HG03457 (cell line): ENCODE results near the gene DLX3.

Experiments
- ATAC-seq: cut with Tn5 transposase; IDR thresholded peaks from one replicate; pipeline ENCODE4 v1.9.1; 2021; ENCODE audit warnings: moderate number of reproducible peaks; ENCODE audit not compliant: unreplicated experiment

Gene DLX3

DNA sequence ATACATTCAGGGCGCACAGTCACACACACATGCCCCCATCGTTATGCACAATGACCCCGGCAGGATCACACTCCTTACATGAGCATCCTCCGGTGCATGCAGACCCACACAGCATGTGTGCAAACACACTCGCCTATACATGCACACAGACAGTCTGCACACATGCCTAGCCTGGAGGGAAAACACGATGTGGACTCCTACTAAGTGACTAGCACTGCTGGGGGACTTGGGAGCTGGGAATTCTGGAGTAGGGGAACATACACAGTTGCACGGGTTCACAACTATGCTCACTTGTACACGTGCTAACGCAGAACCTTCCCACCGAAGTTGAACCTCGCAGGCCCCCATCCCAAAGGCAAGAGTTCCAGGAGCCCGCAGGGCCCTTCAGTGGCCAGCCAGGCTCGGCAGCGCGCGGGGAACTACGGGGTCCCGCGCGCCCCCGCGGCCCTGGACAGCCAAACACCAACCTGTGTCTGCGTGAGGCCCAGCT, 2.0 kb downstream of the DLX3 start:
- no peak for ATAC-seq

DNA sequence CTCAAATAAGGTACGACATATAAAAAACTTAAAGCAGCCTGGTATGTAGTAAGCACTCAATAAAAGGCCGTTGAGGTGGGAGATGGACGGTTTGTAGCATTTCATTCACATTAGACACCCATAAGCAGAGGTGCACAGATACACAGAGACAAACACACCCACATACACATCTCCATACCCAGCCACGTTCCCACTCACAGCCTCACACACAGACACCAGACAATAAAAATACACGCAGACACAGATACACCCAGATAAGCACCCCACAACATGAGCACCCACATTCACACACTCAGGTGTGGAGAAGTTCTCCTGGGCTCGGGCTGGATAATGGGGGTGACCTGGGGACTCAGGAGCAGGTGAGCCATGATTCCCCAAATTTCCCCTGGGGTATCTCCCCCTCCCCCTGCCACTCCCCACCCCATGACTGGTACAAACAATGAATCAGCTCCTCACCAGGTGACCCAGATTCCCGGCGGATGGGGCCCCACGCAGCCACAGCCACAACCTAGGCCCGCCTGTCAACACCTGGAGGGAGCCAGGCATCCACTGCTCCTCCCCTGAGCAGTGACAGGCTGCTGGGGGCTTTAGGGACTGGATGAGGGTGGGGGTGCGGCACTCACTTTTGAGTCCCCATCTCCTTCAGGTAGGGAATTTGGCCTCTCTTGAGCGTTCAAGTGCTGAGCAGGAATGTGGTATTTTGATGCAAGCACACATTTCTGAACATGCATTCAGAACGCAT, 2.7 kb downstream of the DLX3 start:
- ATAC-seq = no peak

GRCh38 chr17:49991409-49991808, 3.6 kb downstream of the DLX3 start:
- no peak for ATAC-seq

GRCh38 chr17:49990921-49991320, 4.1 kb downstream of the DLX3 start:
- no peak for ATAC-seq

DNA sequence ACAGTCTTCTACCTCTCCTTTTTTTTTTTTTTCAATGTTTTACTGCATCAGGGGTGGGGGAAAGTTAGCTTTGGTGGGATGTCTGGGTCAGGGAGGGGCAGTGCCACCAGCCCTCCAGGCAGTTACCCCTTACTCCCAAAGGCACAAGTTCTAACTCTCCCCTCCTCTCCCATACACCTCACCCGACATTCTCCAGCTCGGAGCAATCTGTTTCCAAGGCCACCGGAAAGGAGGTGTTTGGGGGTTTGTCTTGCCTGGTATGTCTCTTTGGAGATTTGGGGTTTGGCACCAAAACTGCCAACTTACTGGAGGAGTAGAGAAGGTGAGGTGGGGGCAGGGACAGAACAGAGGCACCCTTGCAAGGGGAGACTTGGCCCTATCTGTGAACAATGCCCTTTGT, 4.7 kb downstream of the DLX3 start:
- ATAC-seq = no peak

GRCh38 chr17:49989518-49989880, 5.5 kb downstream of the DLX3 start:
- ATAC-seq = no peak

- no peak for ATAC-seq
Observed at GRCh38 chr17:49987681-49988441, 7.2 kb downstream of the DLX3 start.

GRCh38 chr17:49987290-49987585, 7.8 kb downstream of the DLX3 start:
- no peak for ATAC-seq

DNA sequence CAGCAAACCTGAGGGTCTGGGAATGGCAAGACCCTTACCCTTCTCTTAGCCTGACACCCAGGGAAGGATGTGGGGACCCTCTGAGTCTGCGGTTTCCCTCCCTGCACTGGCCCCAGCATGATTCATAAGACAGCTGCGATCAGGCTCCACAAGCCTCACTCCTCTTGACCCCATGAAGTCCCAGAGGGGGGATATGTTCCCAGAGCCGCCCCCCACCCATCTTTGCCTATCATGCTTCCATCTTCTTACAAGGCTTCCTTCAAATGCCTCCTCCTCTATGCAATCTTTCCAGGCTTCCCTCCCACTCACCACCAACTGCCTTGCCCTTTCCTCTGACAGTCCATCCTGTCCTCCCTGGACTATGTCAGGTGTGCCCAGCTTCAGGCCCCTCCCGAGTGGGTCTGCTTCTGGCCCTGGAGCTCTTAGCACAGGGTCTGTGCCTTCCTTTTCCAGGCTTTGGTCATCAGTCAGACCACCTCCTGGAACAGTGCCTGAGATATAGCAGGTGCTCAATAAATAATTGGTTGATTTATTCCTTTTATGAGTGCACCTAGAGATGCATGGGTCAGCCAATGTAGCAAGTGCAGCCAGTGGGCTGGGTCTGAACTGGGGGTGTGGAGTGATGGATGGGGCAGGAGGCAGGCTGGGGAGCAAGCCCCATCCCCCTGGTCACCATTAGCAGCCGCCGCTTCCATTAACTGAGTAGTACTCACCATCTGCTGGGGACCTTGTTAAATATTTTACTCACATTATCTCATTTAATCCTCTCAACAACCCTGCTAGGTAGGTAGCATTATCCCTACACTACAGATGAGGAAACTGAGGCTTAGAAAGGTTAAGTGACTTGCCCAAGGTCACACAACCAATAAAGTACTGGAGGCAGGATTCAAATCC, 8.4 kb downstream of the DLX3 start:
- ATAC-seq = no peak

GRCh38 chr17:49985310-49985990, 9.6 kb downstream of the DLX3 start:
- no peak for ATAC-seq

- ATAC-seq = no peak
Observed at GRCh38 chr17:49984776-49985175, 10.2 kb downstream of the DLX3 start.

- no peak for ATAC-seq
Observed at GRCh38 chr17:49984283-49984682, 10.7 kb downstream of the DLX3 start.

GRCh38 chr17:49980703-49981197, 14.3 kb downstream of the DLX3 start:
- ATAC-seq = no peak

GRCh38 chr17:49979748-49980479, 15.1 kb downstream of the DLX3 start:
- ATAC-seq = no peak

GRCh38 chr17:49978501-49978900, 16.5 kb downstream of the DLX3 start:
- ATAC-seq = no peak

DNA sequence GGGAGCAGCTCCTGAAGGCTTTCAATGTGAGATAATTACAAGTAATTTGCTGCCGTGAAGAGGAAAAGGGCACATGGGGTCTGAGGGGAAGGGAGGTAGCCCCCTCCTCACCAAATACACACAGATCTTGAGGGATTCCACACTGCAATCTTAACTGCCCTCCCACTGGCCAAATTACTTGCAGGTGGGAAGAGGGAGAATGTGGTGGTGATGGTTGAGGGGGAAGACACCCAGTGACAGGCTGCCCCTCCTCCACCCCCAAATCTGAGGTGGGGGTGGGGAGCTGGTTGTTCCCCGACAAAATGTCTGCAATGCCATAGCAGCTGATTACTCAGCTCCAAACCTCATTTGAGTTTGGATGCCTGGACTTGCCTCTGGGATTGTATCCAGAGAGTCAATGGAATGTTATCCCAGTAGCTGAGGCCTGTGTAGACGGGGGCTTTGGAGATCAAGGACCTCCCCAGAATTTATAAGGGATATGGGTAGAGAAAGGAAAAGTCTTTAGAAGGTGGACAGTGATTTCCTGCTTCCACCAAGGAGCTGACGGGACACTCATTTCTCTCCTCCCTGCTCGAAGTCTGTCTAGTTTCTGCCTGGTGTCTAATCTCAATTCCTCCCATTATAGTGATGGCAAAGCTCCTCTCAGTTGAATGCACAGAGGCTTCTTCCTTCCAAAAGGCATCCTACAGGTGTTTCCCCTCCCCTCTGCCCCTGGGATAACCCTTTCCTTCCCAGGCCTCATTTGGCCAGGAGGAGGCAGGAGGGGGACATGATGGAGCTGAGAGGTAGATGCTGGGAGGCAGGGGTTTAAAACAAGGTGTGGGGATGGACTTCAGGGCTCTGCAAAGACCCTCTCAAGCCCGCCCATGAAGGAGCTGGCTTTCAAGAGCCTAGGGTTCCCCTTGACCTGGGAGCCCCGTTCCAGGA, 17.3 kb downstream of the DLX3 start:
- ATAC-seq = no peak

GRCh38 chr17:49976828-49977202, 18.2 kb downstream of the DLX3 start:
- no peak for ATAC-seq

GRCh38 chr17:49976163-49976827, 18.7 kb downstream of the DLX3 start:
- ATAC-seq = no peak

GRCh38 chr17:49975531-49975930, 19.5 kb downstream of the DLX3 start:
- ATAC-seq = no peak
